ENCODE data around the gene AASDHPPT.
A peak's percentile ranks its signal among the peaks of the same experiment; 100 is the strongest.
"Not testable (repeated sequence)": the region's sequence is repeated elsewhere in the genome, so short reads cannot be mapped to it uniquely, and the experiment has no call there.

The AASDHPPT gene, protein sequence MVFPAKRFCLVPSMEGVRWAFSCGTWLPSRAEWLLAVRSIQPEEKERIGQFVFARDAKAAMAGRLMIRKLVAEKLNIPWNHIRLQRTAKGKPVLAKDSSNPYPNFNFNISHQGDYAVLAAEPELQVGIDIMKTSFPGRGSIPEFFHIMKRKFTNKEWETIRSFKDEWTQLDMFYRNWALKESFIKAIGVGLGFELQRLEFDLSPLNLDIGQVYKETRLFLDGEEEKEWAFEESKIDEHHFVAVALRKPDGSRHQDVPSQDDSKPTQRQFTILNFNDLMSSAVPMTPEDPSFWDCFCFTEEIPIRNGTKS

DNA sequence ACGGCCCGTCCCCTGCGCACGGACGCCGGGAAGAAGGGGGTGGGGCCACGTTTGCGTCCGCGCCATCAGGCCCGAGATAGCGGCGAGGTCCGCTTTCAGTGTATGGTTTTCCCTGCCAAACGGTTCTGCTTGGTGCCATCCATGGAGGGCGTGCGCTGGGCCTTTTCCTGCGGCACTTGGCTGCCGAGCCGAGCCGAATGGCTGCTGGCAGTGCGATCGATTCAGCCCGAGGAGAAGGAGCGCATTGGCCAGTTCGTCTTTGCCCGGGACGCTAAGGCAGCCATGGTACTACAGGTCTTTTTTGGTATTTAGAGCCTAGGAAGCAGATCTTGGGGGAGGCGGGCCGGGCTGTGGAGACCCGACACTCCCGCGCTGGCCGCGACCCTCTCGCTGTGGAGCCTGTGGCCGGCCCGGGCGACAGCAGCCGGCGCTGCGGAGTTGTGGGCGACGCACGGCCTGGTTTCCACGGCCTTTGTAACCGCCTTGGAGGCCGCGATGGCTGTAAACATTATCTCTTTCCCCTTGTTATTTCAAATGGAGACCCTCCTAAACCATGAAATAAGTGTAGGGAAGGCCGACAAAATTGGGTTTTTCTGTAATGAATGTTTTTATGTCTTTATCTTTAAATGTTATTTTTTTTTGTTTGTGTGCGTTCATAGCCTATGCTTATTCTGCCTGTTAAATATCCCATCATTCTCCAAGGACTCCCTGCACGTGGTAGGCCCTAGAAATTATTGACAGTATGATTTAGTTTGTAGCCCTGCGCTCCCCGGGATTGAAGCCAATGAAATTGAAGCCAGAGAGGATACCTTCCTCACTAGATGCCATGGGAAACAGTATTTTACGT, at the start of gene AASDHPPT:
Gene AASDHPPT (plus strand): TSS at position 54 of the 847 bp plus-strand sequence. CDS start 49 bp downstream, at position 103.
- peak in 1 of 2 donors; percentile 9 for DNase-seq (ENCODE audit: low read depth in 2 of 2)

DNA sequence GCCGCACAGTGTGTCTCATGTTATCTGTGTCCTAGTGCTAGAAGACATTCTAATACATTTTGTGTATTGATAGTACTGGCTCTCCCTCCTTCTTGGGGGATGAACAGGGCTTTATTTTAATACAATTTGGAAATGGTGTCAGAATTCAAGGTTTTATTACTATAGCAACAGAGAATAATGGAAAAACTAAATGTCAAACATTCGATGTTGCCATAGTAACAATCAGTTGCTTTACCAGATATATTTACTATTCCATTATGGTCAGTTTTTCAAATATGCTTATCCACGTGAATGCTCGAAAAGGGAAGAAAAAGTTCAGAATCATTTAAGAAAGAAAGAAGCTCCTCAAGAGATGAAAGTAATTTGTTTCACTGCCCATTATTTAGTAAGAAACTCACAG, 46.9 kb upstream of the AASDHPPT start:
- no peak for DNase-seq (ENCODE audit: low read depth in 2 of 2)

DNA sequence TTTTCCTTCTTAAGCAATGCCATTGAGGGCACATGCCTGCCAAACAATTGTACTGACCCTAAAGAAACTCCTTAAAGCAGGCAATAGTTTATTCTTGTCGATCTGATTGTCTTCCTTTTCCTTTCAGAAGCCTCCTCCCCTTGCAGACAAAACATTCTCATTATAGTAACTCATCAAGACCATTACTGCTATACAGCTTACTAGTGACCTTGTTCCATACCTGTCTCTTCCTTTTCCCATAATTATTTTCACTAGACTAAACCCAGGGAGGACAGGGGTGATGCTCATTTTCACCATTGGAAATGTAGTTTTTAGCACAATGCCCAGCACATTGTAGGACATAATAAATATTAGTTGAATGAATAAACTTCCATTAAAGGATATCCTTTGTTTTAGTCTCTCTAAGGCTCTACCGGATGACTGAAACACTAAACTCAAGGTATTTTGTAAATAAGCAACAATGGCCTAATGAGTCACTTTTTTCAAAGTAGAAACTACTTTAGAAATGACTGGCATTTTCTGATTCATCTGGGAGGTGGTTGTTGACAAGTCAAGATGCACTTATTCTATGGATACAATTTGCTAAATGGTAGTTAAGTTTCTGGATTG, 46.2 kb upstream of the AASDHPPT start:
- no peak for DNase-seq (ENCODE audit: low read depth in 2 of 2)

DNA sequence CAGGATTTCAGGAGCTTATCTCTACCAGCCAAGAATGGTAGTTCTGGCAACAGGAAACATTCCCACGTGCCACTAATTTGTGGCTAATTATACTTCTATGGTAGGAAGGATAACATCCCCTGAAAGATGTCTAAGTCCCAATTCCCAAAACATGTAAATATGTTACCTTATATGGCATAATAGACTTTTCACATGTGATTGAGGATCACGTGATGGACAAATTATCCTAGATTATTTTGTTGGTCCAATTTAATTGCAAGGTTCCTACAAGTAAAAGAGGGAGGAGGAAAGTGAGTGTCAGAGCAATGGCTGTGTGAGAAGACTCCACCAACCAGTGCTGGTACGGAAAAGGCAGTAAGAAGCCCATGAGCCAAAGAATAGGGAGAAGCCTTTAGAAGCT, 45.5 kb upstream of the AASDHPPT start:
- no peak for DNase-seq (ENCODE audit: low read depth in 2 of 2)

- no peak for DNase-seq (ENCODE audit: low read depth in 2 of 2)
Observed at GRCh38 chr11:106032861-106033260, 44.6 kb upstream of the AASDHPPT start.

DNA sequence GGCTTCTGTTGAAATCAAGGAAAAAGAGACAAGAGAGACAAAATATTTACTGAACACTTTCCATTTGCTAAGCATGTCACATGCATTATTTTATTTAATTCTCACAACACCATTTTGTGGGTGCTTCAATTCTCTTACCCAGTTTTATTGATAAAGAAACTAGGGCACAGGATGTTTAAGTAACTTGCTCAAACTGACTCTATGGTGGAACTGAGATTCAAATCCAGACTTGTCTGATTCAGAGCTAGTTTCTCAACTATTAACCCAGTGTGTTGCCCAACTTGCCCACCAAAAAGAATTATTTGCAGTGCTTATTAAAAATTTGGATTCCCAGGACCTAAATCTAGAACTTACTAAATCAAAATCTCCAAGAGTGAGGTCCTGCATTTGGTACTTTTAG, 33.9 kb upstream of the AASDHPPT start:
- no peak for DNase-seq (ENCODE audit: low read depth in 2 of 2)

GRCh38 chr11:106047631-106048030, 29.8 kb upstream of the AASDHPPT start:
- no peak for DNase-seq (ENCODE audit: low read depth in 2 of 2)

DNA sequence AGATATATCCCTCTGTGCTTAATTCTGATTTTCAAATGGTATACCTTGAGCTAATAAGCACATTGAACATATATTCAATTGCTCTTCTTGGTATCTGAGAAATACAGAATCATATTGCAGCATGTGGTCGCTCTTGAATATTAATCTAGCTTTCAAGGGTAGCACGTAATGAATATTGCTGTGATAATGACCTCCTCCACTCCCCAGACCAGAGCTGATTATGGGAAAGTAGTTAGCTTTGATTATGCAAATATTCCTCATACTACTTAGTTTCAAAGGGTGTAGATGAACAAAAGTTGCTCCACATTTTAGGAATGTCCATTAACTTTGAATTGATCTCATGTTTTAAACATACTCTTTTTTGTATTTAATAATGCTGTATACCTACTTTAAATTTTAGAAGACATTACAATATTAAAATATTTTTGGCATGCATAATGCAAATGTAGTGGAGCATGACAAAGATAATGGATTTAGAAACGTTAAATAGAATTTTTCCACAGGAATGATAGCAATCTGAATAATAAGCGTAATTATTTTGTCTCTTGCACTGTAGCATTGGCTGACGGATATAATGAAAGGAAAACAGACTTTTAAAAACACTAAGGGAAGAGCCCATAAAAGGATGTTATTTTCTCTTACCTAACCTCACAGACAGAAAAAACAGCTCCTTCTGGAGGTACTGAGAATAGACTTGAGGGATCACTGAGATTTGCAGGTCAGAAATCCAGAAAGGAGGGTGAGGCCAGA, 27.6 kb upstream of the AASDHPPT start:
- DNase-seq (ENCODE audit: low read depth in 2 of 2), result no peak

- no peak for DNase-seq (ENCODE audit: low read depth in 2 of 2)
Observed at GRCh38 chr11:106051103-106051502, 26.4 kb upstream of the AASDHPPT start.

DNA sequence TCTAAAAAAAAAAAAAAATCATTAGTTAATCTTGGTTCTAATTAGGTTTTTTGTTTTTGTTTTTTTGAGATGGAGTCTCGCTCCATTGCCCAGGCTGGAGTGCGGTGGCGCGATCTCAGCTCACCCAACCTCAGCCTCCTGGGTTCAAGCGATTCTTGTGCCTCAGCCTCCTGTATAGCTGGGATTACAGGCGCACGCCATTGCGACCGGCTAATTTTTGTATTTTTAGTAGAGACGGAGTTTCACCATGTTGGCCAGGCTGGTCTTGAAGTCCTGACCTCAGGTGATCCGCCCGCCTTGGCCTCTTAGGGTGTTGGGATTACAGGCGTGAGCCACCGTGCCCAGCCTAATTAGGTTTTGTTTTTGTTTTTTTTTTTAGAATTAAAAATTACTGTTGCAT, 19.1 kb upstream of the AASDHPPT start:
- DNase-seq (ENCODE audit: low read depth in 2 of 2), result not testable (repeated sequence)

DNA sequence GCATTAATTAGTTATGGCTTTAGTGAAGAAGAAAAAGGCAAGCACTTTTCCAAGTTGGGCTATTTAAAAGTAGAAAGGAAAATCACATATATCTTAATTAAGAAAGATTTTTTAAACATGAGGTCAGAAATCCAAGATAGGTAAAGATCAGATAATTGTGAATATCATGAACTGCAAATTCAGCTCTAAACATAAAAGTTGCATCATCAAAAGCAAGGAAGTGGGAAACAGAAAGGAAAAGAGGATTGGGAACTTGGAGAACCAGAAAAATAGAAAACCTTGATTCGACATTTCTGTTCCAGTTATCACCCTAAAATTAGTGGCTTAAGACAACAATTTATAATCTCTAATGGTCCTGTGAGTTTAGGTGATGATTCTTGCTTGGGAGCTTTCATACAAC, 17.8 kb upstream of the AASDHPPT start:
- no peak for DNase-seq (ENCODE audit: low read depth in 2 of 2)

DNA sequence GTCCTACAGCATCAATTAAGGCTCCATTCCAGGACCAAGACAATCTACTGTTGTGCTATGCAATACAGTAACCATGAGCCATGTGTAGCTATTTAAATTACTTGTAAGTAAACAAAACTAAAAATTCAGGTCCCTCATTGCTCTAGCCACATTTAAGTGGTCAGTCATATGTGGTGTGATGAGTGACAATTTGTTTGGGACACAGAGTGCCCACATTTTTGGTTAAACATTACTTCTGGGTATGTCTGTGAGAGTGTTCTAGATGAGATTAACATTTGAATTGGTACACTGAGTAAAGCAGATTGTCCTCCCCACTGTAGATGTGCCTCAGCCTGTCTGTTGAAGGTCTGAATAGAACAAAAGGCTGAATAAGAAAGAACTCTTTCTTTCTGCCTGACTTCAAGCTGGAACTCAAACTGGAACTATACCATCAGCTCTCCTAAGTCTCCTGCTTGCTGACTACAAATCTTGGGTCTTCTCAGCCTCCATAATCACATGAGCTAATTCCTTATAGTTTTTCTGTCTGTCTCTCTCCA, 16.1 kb upstream of the AASDHPPT start:
- no peak for DNase-seq (ENCODE audit: low read depth in 2 of 2)

- DNase-seq (ENCODE audit: low read depth in 2 of 2), result no peak
Observed at GRCh38 chr11:106061954-106062949, 15.2 kb upstream of the AASDHPPT start.

- no peak for DNase-seq (ENCODE audit: low read depth in 2 of 2)
Observed at GRCh38 chr11:106063009-106063408, 14.5 kb upstream of the AASDHPPT start.

DNA sequence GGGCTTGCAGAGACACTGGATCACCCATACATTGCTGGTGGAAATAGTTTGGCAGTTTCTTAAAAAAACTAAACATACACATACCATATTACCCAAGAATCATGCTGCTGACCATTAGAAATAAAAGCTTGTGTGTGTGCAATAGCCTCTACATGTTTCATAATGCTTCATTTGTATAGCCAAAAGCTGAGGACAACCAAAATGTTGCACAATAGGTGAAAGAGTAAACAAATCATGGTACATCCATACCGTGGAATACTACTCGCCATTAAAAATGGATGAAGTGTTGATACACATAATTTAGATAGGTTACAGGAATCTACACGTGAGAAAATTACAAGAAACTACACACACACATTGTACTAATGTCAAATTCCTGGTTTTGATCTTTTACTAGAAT, 6.9 kb upstream of the AASDHPPT start:
- DNase-seq (ENCODE audit: low read depth in 2 of 2), result no peak

- no peak for DNase-seq (ENCODE audit: low read depth in 2 of 2)
Observed at GRCh38 chr11:106072804-106073203, 4.7 kb upstream of the AASDHPPT start.

DNA sequence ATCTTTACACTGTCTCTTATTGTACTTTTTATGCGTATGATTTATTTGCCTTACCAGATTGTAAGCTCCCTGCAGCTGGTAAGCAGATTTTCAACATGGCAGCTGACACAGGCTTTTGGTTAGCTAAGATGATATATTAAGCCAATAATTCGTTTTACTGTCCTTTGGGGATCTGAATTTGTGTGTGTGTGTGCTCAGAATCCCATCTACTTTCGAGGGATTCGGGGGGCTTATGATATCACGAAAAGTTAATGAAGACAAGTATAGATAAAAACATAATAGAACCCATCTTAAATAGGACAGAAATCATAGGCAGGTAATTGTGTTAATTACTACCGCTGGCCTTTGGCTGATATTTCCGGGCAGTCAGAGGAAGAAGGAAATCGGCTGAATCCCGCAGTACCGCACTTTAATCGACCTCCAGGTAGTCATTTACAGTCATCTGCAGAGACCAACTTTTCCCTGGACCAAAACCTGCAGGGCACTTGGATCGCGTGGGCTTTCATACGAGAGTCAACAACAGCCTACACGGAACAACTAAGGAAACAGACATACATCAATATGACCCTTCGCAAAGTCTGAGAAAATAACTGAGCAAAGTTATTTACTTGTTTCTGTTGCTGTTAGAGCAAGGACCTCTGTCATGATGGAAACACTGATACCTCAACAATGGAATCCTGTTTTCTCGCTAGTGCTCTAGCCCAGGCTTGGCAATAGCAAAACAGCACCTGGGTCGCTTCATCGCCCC, 1.1 kb upstream of the AASDHPPT start:
- no peak for DNase-seq (ENCODE audit: low read depth in 2 of 2)

- DNase-seq (ENCODE audit: low read depth in 2 of 2), result peak; percentile 96
Observed at GRCh38 chr11:106076919-106077608, 398 bp upstream of the AASDHPPT start, which contains the start of gene KBTBD3. Gene KBTBD3 (minus strand): TSS chr11:106077347. CDS start chr11:106059097, 18,250 bp downstream.

DNA sequence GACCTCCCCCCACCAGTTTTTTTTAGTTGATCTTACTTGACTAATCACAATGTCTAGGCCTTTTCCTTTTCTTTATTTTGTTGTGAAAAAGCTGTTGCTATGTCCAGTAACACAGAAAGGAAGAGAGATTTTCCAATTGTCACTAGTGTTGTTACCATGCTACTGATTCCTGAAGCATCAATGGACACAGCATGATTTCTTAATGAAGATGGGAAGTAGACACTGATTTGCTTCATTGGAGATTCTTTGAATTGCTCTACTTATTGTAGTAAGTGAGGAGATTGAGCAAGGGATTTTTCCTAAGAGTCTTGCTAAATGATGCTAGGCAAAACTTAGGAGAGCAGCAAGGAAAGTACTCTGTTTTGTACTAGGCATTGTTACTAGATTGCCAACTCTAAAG, 4.6 kb downstream of the AASDHPPT start:
- no peak for DNase-seq (ENCODE audit: low read depth in 2 of 2)
